Measurements from ENCODE around the gene GALNT12.

DNA sequence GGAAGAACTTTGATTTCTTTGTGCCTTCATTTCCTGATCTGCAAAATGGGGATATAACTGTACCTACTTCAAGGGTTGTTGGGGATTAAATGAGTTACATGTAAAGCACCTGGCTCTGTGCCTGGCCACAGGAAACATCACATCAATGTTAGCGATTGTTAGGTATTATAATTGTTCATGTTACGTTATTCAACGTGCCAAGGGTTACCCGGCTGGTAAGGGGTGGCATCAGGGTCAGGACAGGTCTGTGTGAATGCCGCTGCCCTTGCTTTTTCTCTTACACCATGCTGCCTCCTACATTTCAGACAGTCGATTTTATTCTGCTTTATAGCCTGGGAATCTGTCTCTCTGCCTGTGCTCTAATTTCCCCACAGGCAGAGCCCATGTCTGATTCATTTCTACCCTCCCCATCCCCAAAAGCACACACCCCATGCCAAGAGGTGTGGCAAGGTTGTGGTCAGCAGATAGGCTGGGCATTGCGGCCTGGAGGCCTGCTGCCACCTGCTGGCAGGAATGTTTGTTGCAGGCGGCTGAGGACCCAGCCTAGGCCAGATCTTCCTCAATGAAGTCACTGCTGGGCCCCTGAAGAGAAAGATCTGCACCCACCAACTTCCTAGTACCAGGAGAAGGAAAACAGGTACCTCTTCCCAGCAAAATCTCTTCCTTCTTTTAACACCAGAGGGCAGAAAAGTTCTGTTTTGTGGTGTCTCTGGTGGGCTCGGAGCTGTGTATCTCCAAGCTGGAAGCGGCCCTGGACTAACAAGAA is 16.4 kb upstream of the GALNT12 start:
- TF ChIP-seq, protein P1, sequence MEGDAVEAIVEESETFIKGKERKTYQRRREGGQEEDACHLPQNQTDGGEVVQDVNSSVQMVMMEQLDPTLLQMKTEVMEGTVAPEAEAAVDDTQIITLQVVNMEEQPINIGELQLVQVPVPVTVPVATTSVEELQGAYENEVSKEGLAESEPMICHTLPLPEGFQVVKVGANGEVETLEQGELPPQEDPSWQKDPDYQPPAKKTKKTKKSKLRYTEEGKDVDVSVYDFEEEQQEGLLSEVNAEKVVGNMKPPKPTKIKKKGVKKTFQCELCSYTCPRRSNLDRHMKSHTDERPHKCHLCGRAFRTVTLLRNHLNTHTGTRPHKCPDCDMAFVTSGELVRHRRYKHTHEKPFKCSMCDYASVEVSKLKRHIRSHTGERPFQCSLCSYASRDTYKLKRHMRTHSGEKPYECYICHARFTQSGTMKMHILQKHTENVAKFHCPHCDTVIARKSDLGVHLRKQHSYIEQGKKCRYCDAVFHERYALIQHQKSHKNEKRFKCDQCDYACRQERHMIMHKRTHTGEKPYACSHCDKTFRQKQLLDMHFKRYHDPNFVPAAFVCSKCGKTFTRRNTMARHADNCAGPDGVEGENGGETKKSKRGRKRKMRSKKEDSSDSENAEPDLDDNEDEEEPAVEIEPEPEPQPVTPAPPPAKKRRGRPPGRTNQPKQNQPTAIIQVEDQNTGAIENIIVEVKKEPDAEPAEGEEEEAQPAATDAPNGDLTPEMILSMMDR (IDR thresholded peaks at IDR 0.05): peak; percentile 99
- TF ChIP-seq EZH2 (IDR thresholded peaks at IDR 0.05) (no peak), EZH2phosphoT487 (IDR thresholded peaks at IDR 0.05) (no peak)

Measured in neural progenitor cell (in vitro differentiated cells).